ENCODE measurements around the gene XIAP.

Gene XIAP

DNA sequence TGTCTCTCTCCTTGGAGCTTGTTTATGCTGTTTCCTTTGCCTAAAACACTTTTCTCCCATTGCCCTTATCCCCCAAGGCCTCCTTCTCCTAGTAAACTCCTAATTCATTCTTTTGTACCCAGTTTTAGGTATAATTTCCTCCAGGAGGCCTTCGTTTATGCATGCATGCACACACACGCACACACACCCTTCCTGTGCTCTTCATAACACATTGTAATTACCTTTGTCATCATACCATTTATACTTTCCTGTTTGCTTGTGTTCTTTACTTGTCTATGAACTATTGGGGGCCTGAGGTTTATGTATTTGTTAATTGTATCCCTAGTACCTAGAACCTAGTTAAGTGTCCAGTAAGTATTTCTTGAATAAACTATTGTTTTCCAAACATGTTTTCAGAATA lies 45.5 kb downstream of the XIAP start:
- TF ChIP-seq CTCF (IDR thresholded peaks at IDR 0.05; ENCODE audit: low read depth, low read length, missing control alignments): no peak
- no peak overlapping the region for H3K4me3 ChIP-seq (ENCODE audit: low read depth, low read length)
- DNase-seq (ENCODE audit: low read depth): no peak

- no peak for TF ChIP-seq CTCF (IDR thresholded peaks at IDR 0.05; ENCODE audit: low read depth, low read length, missing control alignments)
- no peak for DNase-seq (ENCODE audit: low read depth)
Observed at GRCh38 chrX:123906557-123907316, 46.9 kb downstream of the XIAP start.

GRCh38 chrX:123909523-123909922 lies 49.7 kb downstream of the XIAP start:
- no peak for TF ChIP-seq CTCF (IDR thresholded peaks at IDR 0.05; ENCODE audit: low read depth, low read length, missing control alignments)
- no peak for DNase-seq (ENCODE audit: low read depth)
- no peak overlapping the region for H3K4me3 ChIP-seq (ENCODE audit: low read depth, low read length)

More at GRCh38 chrX:123906557-123907316, 46.9 kb downstream of the XIAP start:
- no peak overlapping the region for H3K4me3 ChIP-seq (ENCODE audit: low read depth, low read length)

- no peak for TF ChIP-seq CTCF (IDR thresholded peaks at IDR 0.05; ENCODE audit: low read depth, low read length, missing control alignments)
- DNase-seq (ENCODE audit: low read depth): no peak
- H3K4me3 ChIP-seq (ENCODE audit: low read depth, low read length): no peak overlapping the region
Observed at GRCh38 chrX:123917069-123917468, 57.2 kb downstream of the XIAP start.

GRCh38 chrX:123918106-123918721 lies 58.4 kb downstream of the XIAP start:
- H3K4me3 ChIP-seq (ENCODE audit: low read depth, low read length): no peak overlapping the region
- DNase-seq (ENCODE audit: low read depth): no peak
- TF ChIP-seq CTCF (IDR thresholded peaks at IDR 0.05; ENCODE audit: low read depth, low read length, missing control alignments): no peak

- no peak for DNase-seq (ENCODE audit: low read depth)
- no peak for TF ChIP-seq CTCF (IDR thresholded peaks at IDR 0.05; ENCODE audit: low read depth, low read length, missing control alignments)
- H3K4me3 ChIP-seq (ENCODE audit: low read depth, low read length): no peak overlapping the region
Observed at GRCh38 chrX:123920105-123920785, 60.4 kb downstream of the XIAP start.

All from GM12864 (cell line).